ENCODE measurements around the gene LBP. TPM values are rescaled to one million over a fixed set of nuclear protein-coding genes. Genes with fewer than 3 reads are reported as not detected.
"Not testable (repeated sequence)": the region's sequence is repeated elsewhere in the genome, so short reads cannot be mapped to it uniquely, and the experiment has no call there.

The LBP gene
- total and polyA plus RNA-seq, 2 donors from 2014 or later, result 1.2 to 2.3 TPM

DNA sequence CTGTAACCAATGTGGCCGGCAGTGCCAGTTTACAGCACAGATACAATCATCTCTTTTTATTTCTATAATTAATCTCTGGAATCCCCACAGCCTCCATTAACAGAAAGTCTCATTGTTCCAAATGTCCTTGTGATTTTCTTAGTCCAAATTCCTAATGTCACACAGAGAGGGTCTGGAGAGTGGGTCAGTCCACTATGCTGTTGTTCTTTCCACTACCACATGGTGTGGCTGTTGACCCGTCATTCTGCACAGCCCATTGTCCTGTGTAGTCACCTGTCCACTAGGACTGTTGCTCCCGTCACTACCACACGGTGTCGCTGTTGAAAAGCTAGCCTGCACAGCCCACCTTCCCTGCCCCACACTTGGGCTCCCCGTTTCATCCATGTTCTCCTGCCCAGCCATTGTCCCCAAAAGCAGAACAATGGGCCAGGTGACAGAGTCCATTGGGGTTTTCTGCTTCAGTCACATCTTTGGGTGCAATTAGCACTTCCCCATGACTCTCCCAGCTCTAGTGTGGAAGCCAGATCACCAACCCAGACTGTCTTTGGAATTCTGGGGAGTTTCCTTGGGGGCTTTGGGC is 8.6 kb upstream of the LBP start:
- TF ChIP-seq, protein P1, sequence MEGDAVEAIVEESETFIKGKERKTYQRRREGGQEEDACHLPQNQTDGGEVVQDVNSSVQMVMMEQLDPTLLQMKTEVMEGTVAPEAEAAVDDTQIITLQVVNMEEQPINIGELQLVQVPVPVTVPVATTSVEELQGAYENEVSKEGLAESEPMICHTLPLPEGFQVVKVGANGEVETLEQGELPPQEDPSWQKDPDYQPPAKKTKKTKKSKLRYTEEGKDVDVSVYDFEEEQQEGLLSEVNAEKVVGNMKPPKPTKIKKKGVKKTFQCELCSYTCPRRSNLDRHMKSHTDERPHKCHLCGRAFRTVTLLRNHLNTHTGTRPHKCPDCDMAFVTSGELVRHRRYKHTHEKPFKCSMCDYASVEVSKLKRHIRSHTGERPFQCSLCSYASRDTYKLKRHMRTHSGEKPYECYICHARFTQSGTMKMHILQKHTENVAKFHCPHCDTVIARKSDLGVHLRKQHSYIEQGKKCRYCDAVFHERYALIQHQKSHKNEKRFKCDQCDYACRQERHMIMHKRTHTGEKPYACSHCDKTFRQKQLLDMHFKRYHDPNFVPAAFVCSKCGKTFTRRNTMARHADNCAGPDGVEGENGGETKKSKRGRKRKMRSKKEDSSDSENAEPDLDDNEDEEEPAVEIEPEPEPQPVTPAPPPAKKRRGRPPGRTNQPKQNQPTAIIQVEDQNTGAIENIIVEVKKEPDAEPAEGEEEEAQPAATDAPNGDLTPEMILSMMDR (IDR thresholded peaks at IDR 0.05; ENCODE audit: borderline replicate concordance, extremely low read depth, insufficient read depth), result peak; percentile 66
- FAIRE-seq (no peak), DNase-seq (no peak)
- no peak overlapping the region for H3K27ac ChIP-seq (ENCODE audit: low read depth in 2 of 2, low read length in 2 of 2)
- H3K27me3 ChIP-seq (ENCODE audit: control insufficient read depth, insufficient read depth, low read length), result no peaks in the 10 kb centered on the region
- peaks cover 0 to under 1% (median 0%) of the 10 kb centered on the region in 3 donors for H3K4me1 ChIP-seq (ENCODE audit: control insufficient read depth in 2 of 3, insufficient read depth in 2 of 3, low read depth in 1 of 3, low read length in 3 of 3)
- no peak overlapping the region for H3K9ac ChIP-seq (ENCODE audit: low read length in 3 of 3)
- H3K36me3 ChIP-seq (ENCODE audit: control insufficient read depth in 2 of 3, insufficient read depth in 3 of 3, low read length in 3 of 3), result no peaks in the 10 kb centered on the region
- H3K9me3 ChIP-seq (ENCODE audit: control insufficient read depth in 2 of 3, insufficient read depth in 1 of 3, low read length in 3 of 3), result peaks cover 0 to 6% (median 3%) of the 10 kb centered on the region in 3 donors
- intact Hi-C loops (cut with DNase I), result no loop called here
- no peak overlapping the region for H3K4me3 ChIP-seq (ENCODE audit: low read length in 3 of 3)

DNA sequence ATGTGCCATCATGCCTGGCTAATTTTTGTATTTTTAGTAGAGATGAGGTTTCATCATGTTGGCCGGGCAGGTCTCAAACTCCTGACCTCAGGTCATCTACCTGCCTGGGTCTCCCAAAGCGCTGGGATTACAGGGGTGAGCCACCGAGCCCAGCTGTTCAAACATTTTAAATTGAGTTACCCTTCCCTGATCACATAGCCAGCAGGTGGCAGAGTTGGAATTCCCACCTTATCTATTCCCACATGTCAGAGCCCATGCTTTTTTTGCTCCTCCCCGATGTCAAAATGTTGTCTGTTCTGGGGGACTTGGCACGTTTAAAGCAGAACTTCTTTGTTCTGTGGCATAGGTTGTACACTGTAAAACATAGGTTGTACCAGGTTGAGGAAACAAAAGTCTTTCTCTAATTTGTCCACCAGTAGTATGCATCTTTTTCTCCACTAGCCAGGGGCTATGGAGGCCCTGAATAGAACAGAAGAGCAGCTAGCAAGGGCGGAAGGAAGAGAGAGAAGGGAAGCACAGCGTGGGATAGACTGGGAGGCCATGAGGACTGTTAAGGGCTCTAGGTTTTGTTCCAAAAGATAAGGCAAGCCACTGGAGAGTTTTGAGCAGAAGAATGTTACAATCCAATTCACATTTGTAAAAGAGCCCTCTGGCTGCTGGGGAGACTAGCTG is 7.3 kb upstream of the LBP start:
- Histone ChIP-seq H3K4me1 (ENCODE audit: control insufficient read depth in 2 of 3, insufficient read depth in 2 of 3, low read depth in 1 of 3, low read length in 3 of 3) (peaks cover 0 to 6% (median 4%) of the 10 kb centered on the region in 3 donors), H3K9ac (ENCODE audit: low read length in 3 of 3) (no peak overlapping the region), H3K4me3 (ENCODE audit: low read length in 3 of 3) (no peak overlapping the region), H3K27me3 (ENCODE audit: control insufficient read depth, insufficient read depth, low read length) (no peaks in the 10 kb centered on the region), H3K9me3 (ENCODE audit: control insufficient read depth in 2 of 3, insufficient read depth in 1 of 3, low read length in 3 of 3) (peaks cover 0 to 6% (median 3%) of the 10 kb centered on the region in 3 donors), H3K27ac (ENCODE audit: low read depth in 2 of 2, low read length in 2 of 2) (no peak overlapping the region), H3K36me3 (ENCODE audit: control insufficient read depth in 2 of 3, insufficient read depth in 3 of 3, low read length in 3 of 3) (no peaks in the 10 kb centered on the region)
- DNase-seq, result peak in 1 of 5 donors; percentile 2
- intact Hi-C loops (cut with DNase I), result no loop called here
- TF ChIP-seq, protein P1 (IDR thresholded peaks at IDR 0.05; ENCODE audit: borderline replicate concordance, extremely low read depth, insufficient read depth), result peak; percentile 33
- FAIRE-seq, result no peak

DNA sequence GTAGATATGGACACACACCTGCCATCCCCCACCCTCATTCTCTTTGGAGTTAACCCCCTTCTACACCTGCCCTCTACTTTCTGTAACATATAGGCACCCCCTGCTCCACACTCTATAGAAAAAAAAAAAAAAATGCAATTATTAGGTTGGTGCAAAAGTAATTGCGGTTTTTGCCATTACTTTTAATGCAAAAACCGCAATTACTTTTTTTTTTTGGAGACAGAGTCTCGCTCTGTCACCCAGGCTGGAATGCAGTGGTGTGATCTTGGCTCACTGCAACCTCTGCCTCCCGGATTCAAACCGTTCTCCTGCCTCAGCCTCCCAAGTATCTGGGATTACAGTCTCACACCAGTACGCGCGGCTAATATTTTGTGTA is 6.8 kb upstream of the LBP start:
- FAIRE-seq; H3K4me3 ChIP-seq (ENCODE audit: low read length in 3 of 3); H3K27me3 ChIP-seq (ENCODE audit: control insufficient read depth, insufficient read depth, low read length); DNase-seq; intact Hi-C loops (cut with DNase I); H3K9me3 ChIP-seq (ENCODE audit: control insufficient read depth in 2 of 3, insufficient read depth in 1 of 3, low read length in 3 of 3); H3K4me1 ChIP-seq (ENCODE audit: control insufficient read depth in 2 of 3, insufficient read depth in 2 of 3, low read depth in 1 of 3, low read length in 3 of 3); H3K27ac ChIP-seq (ENCODE audit: low read depth in 2 of 2, low read length in 2 of 2); H3K9ac ChIP-seq (ENCODE audit: low read length in 3 of 3); H3K36me3 ChIP-seq (ENCODE audit: control insufficient read depth in 2 of 3, insufficient read depth in 3 of 3, low read length in 3 of 3): not testable (repeated sequence)

DNA sequence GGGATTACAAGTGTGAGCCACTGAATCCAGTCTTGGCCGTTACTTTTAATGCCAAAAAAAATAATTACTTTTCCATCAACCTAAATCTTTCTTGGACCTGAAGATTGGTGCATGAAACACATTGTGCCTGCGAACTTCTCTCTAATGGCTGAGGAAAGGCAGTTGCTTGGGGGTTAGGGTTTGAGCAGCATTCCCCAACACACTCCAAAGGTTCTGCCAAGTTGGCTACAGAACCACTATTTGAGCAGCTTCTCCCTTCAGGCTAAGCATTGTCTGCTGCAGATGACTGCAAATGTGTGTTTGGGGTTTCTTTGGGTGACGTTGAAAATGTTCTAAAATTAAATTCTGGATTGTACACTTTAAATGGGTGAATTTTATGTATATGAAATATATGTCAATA is 6.3 kb upstream of the LBP start:
- intact Hi-C loops (cut with DNase I), result no loop called here
- peaks cover 0 to 6% (median 4%) of the 10 kb centered on the region in 3 donors for H3K4me1 ChIP-seq (ENCODE audit: control insufficient read depth in 2 of 3, insufficient read depth in 2 of 3, low read depth in 1 of 3, low read length in 3 of 3)
- peaks cover 0 to 6% (median 3%) of the 10 kb centered on the region in 3 donors for H3K9me3 ChIP-seq (ENCODE audit: control insufficient read depth in 2 of 3, insufficient read depth in 1 of 3, low read length in 3 of 3)
- H3K27me3 ChIP-seq (ENCODE audit: control insufficient read depth, insufficient read depth, low read length), result no peaks in the 10 kb centered on the region
- H3K36me3 ChIP-seq (ENCODE audit: control insufficient read depth in 2 of 3, insufficient read depth in 3 of 3, low read length in 3 of 3), result no peaks in the 10 kb centered on the region
- H3K9ac ChIP-seq (ENCODE audit: low read length in 3 of 3), result no peak overlapping the region
- DNase-seq (no peak), FAIRE-seq (no peak)
- H3K4me3 ChIP-seq (ENCODE audit: low read length in 3 of 3), result no peak overlapping the region
- H3K27ac ChIP-seq (ENCODE audit: low read depth in 2 of 2, low read length in 2 of 2), result no peak overlapping the region
- TF ChIP-seq, protein P1 (IDR thresholded peaks at IDR 0.05; ENCODE audit: borderline replicate concordance, extremely low read depth, insufficient read depth), result no peak

Data from kidney (tissue), 14 donors.